CD14-positive monocyte (primary cell): Measurements from ENCODE around the gene NTN4. TPM values are rescaled to one million over a fixed set of nuclear protein-coding genes. Genes with fewer than 3 reads are reported as not detected.

Experiments
- DNase-seq, 3 donors: peaks; one replicate each; pipeline ENCODE4 v3.0.0-alpha.2; 2011 to 2022
- H2AFZ ChIP-seq: 2 replicates; pipeline ENCODE4 v1.6.0; 2012; ENCODE audit warnings: mild to moderate bottlenecking, low read depth, low read length, inconsistent platforms; ENCODE audit not compliant: insufficient read depth, poor library complexity, severe bottlenecking
- H3K27ac ChIP-seq, 2 donors: 1 replicate in 1 of 2; 2 replicates in 1 of 2; pipeline ENCODE4 v1.5.1; 2012 to 2013; ENCODE audit warnings: low read length in 2 of 2, control low read depth in 1 of 2, inconsistent platforms in 1 of 2, low read depth in 1 of 2, mild to moderate bottlenecking in 1 of 2
- H3K27me3 ChIP-seq, 2 donors: one replicate each; pipeline versions ENCODE4 v1.6.0 to v1.6.1; 2011 to 2013; ENCODE audit warnings: low read length in 2 of 2; ENCODE audit not compliant: control insufficient read depth in 2 of 2, insufficient read depth in 2 of 2
- H3K36me3 ChIP-seq, 2 donors: replicated peaks in 1 of 2; 1 replicate in 1 of 2; 2 replicates in 1 of 2; pipeline versions ENCODE4 v1.5.1 to v1.6.1; 2012 to 2013; ENCODE audit warnings: low read length in 2 of 2, control low read depth in 1 of 2, inconsistent platforms in 1 of 2, mild to moderate bottlenecking in 1 of 2; ENCODE audit not compliant: insufficient read depth in 2 of 2, control insufficient read depth in 1 of 2
- H3K4me1 ChIP-seq, 2 donors: 1 replicate in 1 of 2; 2 replicates in 1 of 2; pipeline versions ENCODE4 v1.5.1 to v1.6.1; 2012 to 2013; ENCODE audit warnings: low read length in 2 of 2, control low read depth in 1 of 2, inconsistent platforms in 1 of 2, mild to moderate bottlenecking in 1 of 2, moderate library complexity in 1 of 2; ENCODE audit not compliant: insufficient read depth in 2 of 2, control insufficient read depth in 1 of 2
- H3K4me2 ChIP-seq: replicated peaks from 2 replicates; pipeline ENCODE3; 2012; ENCODE audit warnings: low read length, moderate library complexity, mild to moderate bottlenecking; ENCODE audit not compliant: poor library complexity, severe bottlenecking; ENCODE audit errors: extremely low read depth
- H3K4me3 ChIP-seq, 3 experiments: fragments of 200-600 bp in 1 of 3; sonication (generic) in 1 of 3; replicated peaks in 1 of 3; 1 replicate in 2 of 3; 2 replicates in 1 of 3; pipeline ENCODE4 v1.5.1; 2011 to 2013; ENCODE audit warnings: low read length in 3 of 3, mild to moderate bottlenecking in 3 of 3, control low read depth in 2 of 3, low read depth in 2 of 3, inconsistent platforms in 1 of 3, moderate library complexity in 1 of 3
- H3K79me2 ChIP-seq: 2 replicates; pipeline ENCODE4 v1.6.0; 2012; ENCODE audit warnings: mild to moderate bottlenecking, control low read depth, inconsistent platforms, low read length, moderate library complexity; ENCODE audit not compliant: insufficient read depth
- H3K9ac ChIP-seq: 2 replicates; pipeline ENCODE4 v1.6.0; 2017; ENCODE audit warnings: low read length, mild to moderate bottlenecking; ENCODE audit not compliant: insufficient read depth, poor library complexity, severe bottlenecking
- H3K9me3 ChIP-seq, 2 donors: replicated peaks in 1 of 2; 1 replicate in 1 of 2; 2 replicates in 1 of 2; pipeline versions ENCODE4 v1.5.1 to v1.6.1; 2012 to 2013; ENCODE audit warnings: low read length in 2 of 2, control low read depth in 1 of 2; ENCODE audit not compliant: control insufficient read depth in 1 of 2, insufficient read depth in 1 of 2
- H4K20me1 ChIP-seq: 2 replicates; pipeline ENCODE4 v1.6.0; 2012; ENCODE audit warnings: mild to moderate bottlenecking, low read length, control low read depth, moderate library complexity; ENCODE audit not compliant: insufficient read depth
- H3K27ac Mint-ChIP-seq, 7 donors: one replicate each; pipeline ENCODE4 v1.8.0; 2020; ENCODE audit warnings: mild to moderate bottlenecking in 7 of 7, mixed read lengths in 7 of 7, moderate library complexity in 6 of 7, inconsistent platforms in 2 of 7
- H3K27me3 Mint-ChIP-seq, 3 donors: one replicate each; pipeline ENCODE4 v1.8.0; 2021 to 2022; ENCODE audit warnings: low read depth in 3 of 3, mild to moderate bottlenecking in 3 of 3, mixed read lengths in 3 of 3, moderate library complexity in 3 of 3, inconsistent platforms in 1 of 3
- H3K36me3 Mint-ChIP-seq, 2 donors: one replicate each; pipeline ENCODE4 v1.8.0; 2020; ENCODE audit warnings: mixed read lengths in 2 of 2, inconsistent platforms in 1 of 2, mild to moderate bottlenecking in 1 of 2
- H3K4me1 Mint-ChIP-seq: one replicate; pipeline ENCODE4 v1.8.0; 2020; ENCODE audit warnings: mild to moderate bottlenecking, mixed read lengths
- H3K4me3 Mint-ChIP-seq, 2 donors: one replicate each; pipeline ENCODE4 v1.8.0; 2020; ENCODE audit warnings: mild to moderate bottlenecking in 2 of 2, mixed read lengths in 2 of 2, moderate library complexity in 1 of 2
- H3K9me3 Mint-ChIP-seq, 7 donors: one replicate each; pipeline ENCODE4 v1.8.0; 2020 to 2022; ENCODE audit warnings: mixed read lengths in 7 of 7, mild to moderate bottlenecking in 6 of 7, moderate library complexity in 6 of 7, inconsistent platforms in 2 of 7
- CTCF ChIP-seq: fragments of 200-600 bp; IDR thresholded peaks from one replicate; pipeline ENCODE4 v1.8.0; 2022; ENCODE audit warnings: antibody characterized with exemption, mild to moderate bottlenecking
- WGBS: methylation state at CpG from one replicate; pipeline ENCODE4 v1.1.5; 2013; ENCODE audit warnings: missing lambda C conversion rate; ENCODE audit not compliant: insufficient coverage; 5-methylcytosine and 5-hydroxymethylcytosine counted together
- intact Hi-C, 2 donors: fragments of 100-400 bp; cut with micrococcal nuclease; formaldehyde crosslinking; loops; one replicate each; pipeline versions ENCODE4 v1.15.0 to v1.15.1; 2023
- polyA plus RNA-seq, 3 donors: library from polyadenylated mRNA; depleted of rRNA in 1 of 3; unstranded in 2 of 3; stranded (reverse) in 1 of 3; fragments of 300-500 nt in 2 of 3; fragments of >200 nt in 1 of 3; fragmentation: Illumina TruSeq in 2 of 3; gene quantifications; 1 replicate in 2 of 3; 2 replicates in 1 of 3; pipeline ENCODE4 v1.2.3, GENCODE V29; 2012 to 2021

Gene NTN4
- polyA plus RNA-seq, 3 donors: not detected

- no peaks in the 10 kb centered on the region for H3K27me3 ChIP-seq
- Mint-ChIP-seq H3K27me3 (peaks cover 0 to 3% (median 0%) of the 10 kb centered on the region in 3 donors), H3K4me3 (no peak overlapping the region), H3K9me3 (peaks cover 0 to 2% (median 0%) of the 10 kb centered on the region in 7 donors), H3K36me3 (no peaks in the 10 kb centered on the region), H3K27ac (peak overlapping the region in 1 of 7 donors; percentile 30), H3K4me1 (peaks cover 4% of the 10 kb centered on the region)
- peaks cover 0 to 3% of the 10 kb centered on the region in 2 donors for H3K4me1 ChIP-seq
- intact Hi-C loops: no loop called here
- no peak overlapping the region for H3K9ac ChIP-seq
- no peaks in the 10 kb centered on the region for H3K9me3 ChIP-seq
- no peak overlapping the region for H3K4me2 ChIP-seq
- no peak overlapping the region for H3K27ac ChIP-seq
- no peak for TF ChIP-seq CTCF
- WGBS: 100% methylated on average over 1 of the region's 9 CpGs
- H3K4me3 ChIP-seq: no peak overlapping the region
- no peak overlapping the region for H2AFZ ChIP-seq
- no peak for DNase-seq
- H3K36me3 ChIP-seq: no peaks in the 10 kb centered on the region
- no peaks in the 10 kb centered on the region for H4K20me1 ChIP-seq
- H3K79me2 ChIP-seq: no peaks in the 10 kb centered on the region
Measured at GRCh38 chr12:95634622-95635621, 155.6 kb downstream of the NTN4 start.

GRCh38 chr12:95633732-95634465 is 156.7 kb downstream of the NTN4 start:
- Histone ChIP-seq H3K4me1 (peaks cover 0 to 3% of the 10 kb centered on the region in 2 donors), H3K79me2 (no peaks in the 10 kb centered on the region), H2AFZ (no peak overlapping the region), H3K4me3 (no peak overlapping the region), H3K36me3 (no peaks in the 10 kb centered on the region), H3K27me3 (no peaks in the 10 kb centered on the region), H4K20me1 (no peaks in the 10 kb centered on the region), H3K27ac (no peak overlapping the region), H3K9ac (no peak overlapping the region), H3K4me2 (no peak overlapping the region), H3K9me3 (no peaks in the 10 kb centered on the region)
- peaks cover 4% of the 10 kb centered on the region for H3K4me1 Mint-ChIP-seq
- peaks cover 0 to 2% (median 0%) of the 10 kb centered on the region in 7 donors for H3K9me3 Mint-ChIP-seq
- no peak overlapping the region for H3K27ac Mint-ChIP-seq
- H3K4me3 Mint-ChIP-seq: no peak overlapping the region
- peaks cover 0 to 3% (median 0%) of the 10 kb centered on the region in 3 donors for H3K27me3 Mint-ChIP-seq
- no peak for DNase-seq
- intact Hi-C loops: no loop called here
- WGBS: 67% methylated on average over 1 of the region's 5 CpGs
- no peak for TF ChIP-seq CTCF
- no peaks in the 10 kb centered on the region for H3K36me3 Mint-ChIP-seq
